Sigmoid colon (tissue), 7 donors: Measurements from ENCODE around the gene PRMT7. TPM values are rescaled to one million over a fixed set of nuclear protein-coding genes. Genes with fewer than 3 reads are reported as not detected.
A peak's percentile ranks its signal among the peaks of the same experiment; 100 is the strongest.

Experiments
- DNase-seq: peaks from one replicate; pipeline ENCODE4 v3.0.0-alpha.2; 2019
- H3K27ac ChIP-seq, 4 donors: fragments of 200-600 bp; sonication (generic); one replicate each; pipeline ENCODE4 v1.5.1; 2016 to 2019; ENCODE audit warnings: mild to moderate bottlenecking in 1 of 4
- H3K27me3 ChIP-seq, 3 donors: fragments of 200-600 bp; sonication (generic); one replicate each; pipeline ENCODE4 v1.5.1; 2019; ENCODE audit warnings: mild to moderate bottlenecking in 1 of 3
- H3K36me3 ChIP-seq, 4 donors: fragments of 200-600 bp; sonication (generic); one replicate each; pipeline ENCODE4 v1.5.1; 2016 to 2019
- H3K4me1 ChIP-seq, 4 donors: fragments of 200-600 bp; sonication (generic); one replicate each; pipeline ENCODE4 v1.5.1; 2017 to 2019
- H3K4me3 ChIP-seq, 4 donors: fragments of 200-600 bp; sonication (generic); one replicate each; pipeline ENCODE4 v1.5.1; 2017 to 2019; ENCODE audit warnings: mild to moderate bottlenecking in 2 of 4, moderate library complexity in 1 of 4
- H3K9me3 ChIP-seq, 4 donors: fragments of 200-600 bp in 3 of 4; sonication (generic) in 3 of 4; one replicate each; pipeline versions ENCODE4 v1.5.1 to v1.6.1; 2013 to 2019
- CTCF ChIP-seq, 4 experiments: fragments of 450-650 bp in 3 of 4; fragments of 200-600 bp in 1 of 4; IDR thresholded peaks; one replicate each; pipeline ENCODE4 v1.5.1; 2016 to 2019; ENCODE audit warnings: antibody characterized with exemption in 4 of 4, mild to moderate bottlenecking in 3 of 4, moderate library complexity in 2 of 4
- EP300 ChIP-seq, 4 donors: sonication (generic); formaldehyde crosslinking; IDR thresholded peaks; one replicate each; pipeline ENCODE4 v1.6.1; 2017; ENCODE audit warnings: antibody characterized with exemption in 4 of 4
- POLR2A ChIP-seq, 2 donors: fragments of 450-650 bp; IDR thresholded peaks; one replicate each; pipeline ENCODE4 v1.6.1; 2016; ENCODE audit warnings: antibody characterized with exemption in 2 of 2, mild to moderate bottlenecking in 2 of 2, moderate library complexity in 2 of 2
- POLR2AphosphoS5 ChIP-seq, 4 donors: sonication (generic); formaldehyde crosslinking; IDR thresholded peaks; one replicate each; pipeline ENCODE4 v1.6.1; 2017; ENCODE audit warnings: antibody characterized with exemption in 4 of 4
- WGBS, 2 donors: extraction: QIAGEN DNeasy Blood & Tissue Kit; methylation state at CpG; one replicate each; pipeline ENCODE4 v1.1.7; 2013; 5-methylcytosine and 5-hydroxymethylcytosine counted together
- intact Hi-C: fragments of 100-400 bp; cut with DNase I; formaldehyde crosslinking; loops from one replicate; pipeline ENCODE4 v1.15.1; 2023
- polyA plus RNA-seq, 3 donors: library from polyadenylated mRNA; stranded (reverse); fragments of 200-250 nt; gene quantifications; one replicate each; pipeline ENCODE4 v1.2.3, GENCODE V29; 2013
- total RNA-seq, 4 donors: library from RNA; depleted of rRNA; stranded (reverse); fragments of >200 nt; gene quantifications; one replicate each; pipeline ENCODE4 v1.1.0, GENCODE V29; 2016
- donor health status: healthy with polysubstance abuse.
- donor health status: Bipolar disorder and iron deficiency.
- donor health status: healthy.

The PRMT7 gene
- total and polyA plus RNA-seq, 7 donors, result 12.0 to 51.0 (median 40.7) TPM

- WGBS, 2 donors, result 90 to 95% methylated on average over 2 of the region's 2 CpGs
These were observed 21.6 kb upstream of the PRMT7 start for GRCh38 chr16:68289202-68289601.

GRCh38 chr16:68289621-68290329 is 21.0 kb upstream of the PRMT7 start:
- 39 to 48% methylated on average over 4 of the region's 4 CpGs for WGBS, 2 donors
- no peak for TF ChIP-seq POLR2A (IDR thresholded peaks at IDR 0.05)
- no peak for TF ChIP-seq EP300 (IDR thresholded peaks at IDR 0.05)
- no peak for TF ChIP-seq CTCF (IDR thresholded peaks at IDR 0.05)
- TF ChIP-seq POLR2AphosphoS5 (IDR thresholded peaks at IDR 0.05), result no peak
- DNase-seq, result no peak
- Histone ChIP-seq H3K4me3 (no peak overlapping the region), H3K4me1 (peaks cover 0 to 13% (median 2%) of the 10 kb centered on the region in 4 donors), H3K36me3 (peaks cover 0 to 63% (median 27%) of the 10 kb centered on the region in 4 donors), H3K27ac (peak overlapping the region in 2 of 4 donors; percentile 16), H3K9me3 (no peaks in the 10 kb centered on the region), H3K27me3 (no peaks in the 10 kb centered on the region)
- intact Hi-C loops, result no loop called here

More at GRCh38 chr16:68289202-68289601, 21.6 kb upstream of the PRMT7 start:
- H3K4me3 ChIP-seq, result no peak overlapping the region
- no peak for DNase-seq
- H3K4me1 ChIP-seq, result peaks cover 0 to 13% (median 2%) of the 10 kb centered on the region in 4 donors
- no peaks in the 10 kb centered on the region for H3K27me3 ChIP-seq
- intact Hi-C loops, result no loop called here
- TF ChIP-seq CTCF (IDR thresholded peaks at IDR 0.05) (no peak), POLR2A (IDR thresholded peaks at IDR 0.05) (no peak), POLR2AphosphoS5 (IDR thresholded peaks at IDR 0.05) (no peak), EP300 (IDR thresholded peaks at IDR 0.05) (no peak)
- H3K36me3 ChIP-seq, result peaks cover 0 to 57% (median 25%) of the 10 kb centered on the region in 4 donors
- no peaks in the 10 kb centered on the region for H3K9me3 ChIP-seq
- H3K27ac ChIP-seq, result peak overlapping the region in 1 of 4 donors; percentile 65

- 85% methylated on average over 6 of the region's 6 CpGs for WGBS, 2 donors
- DNase-seq, result no peak
- TF ChIP-seq EP300 (IDR thresholded peaks at IDR 0.05), result no peak
- TF ChIP-seq POLR2A (IDR thresholded peaks at IDR 0.05), result no peak
- no peak for TF ChIP-seq CTCF (IDR thresholded peaks at IDR 0.05)
- TF ChIP-seq POLR2AphosphoS5 (IDR thresholded peaks at IDR 0.05), result no peak
- Histone ChIP-seq H3K4me3 (no peak overlapping the region), H3K36me3 (peaks cover 0 to 69% (median 27%) of the 10 kb centered on the region in 4 donors), H3K27me3 (no peaks in the 10 kb centered on the region), H3K9me3 (no peaks in the 10 kb centered on the region), H3K27ac (peak overlapping the region in 2 of 4 donors; percentile 16), H3K4me1 (peaks cover 0 to 13% (median 2%) of the 10 kb centered on the region in 4 donors)
- intact Hi-C loops, result no loop called here
These were observed 20.4 kb upstream of the PRMT7 start for GRCh38 chr16:68290450-68290849.

- peaks cover 0 to 13% (median 2%) of the 10 kb centered on the region in 4 donors for H3K4me1 ChIP-seq
- H3K9me3 ChIP-seq, result no peaks in the 10 kb centered on the region
- no peaks in the 10 kb centered on the region for H3K27me3 ChIP-seq
- 87 to 91% methylated on average over 4 of the region's 4 CpGs for WGBS, 2 donors
- H3K27ac ChIP-seq, result no peak overlapping the region
- DNase-seq, result no peak
- intact Hi-C loops, result no loop called here
- no peak for TF ChIP-seq CTCF (IDR thresholded peaks at IDR 0.05)
- no peak for TF ChIP-seq EP300 (IDR thresholded peaks at IDR 0.05)
- no peak for TF ChIP-seq POLR2A (IDR thresholded peaks at IDR 0.05)
- TF ChIP-seq POLR2AphosphoS5 (IDR thresholded peaks at IDR 0.05), result no peak
- no peak overlapping the region for H3K4me3 ChIP-seq
- H3K36me3 ChIP-seq, result peaks cover 0 to 76% (median 31%) of the 10 kb centered on the region in 4 donors
These were observed 19.6 kb upstream of the PRMT7 start for GRCh38 chr16:68291227-68291626.
